GM12872 (cell line): Measurements from ENCODE around the gene PLCB3.

Experiments used
- CTCF ChIP-seq: IDR thresholded peaks from 3 replicates; pipeline ENCODE4 v1.5.1; 2011; ENCODE audit warnings: low read depth, mild to moderate bottlenecking, low read length, moderate library complexity; ENCODE audit not compliant: insufficient read depth

PLCB3 gene

DNA sequence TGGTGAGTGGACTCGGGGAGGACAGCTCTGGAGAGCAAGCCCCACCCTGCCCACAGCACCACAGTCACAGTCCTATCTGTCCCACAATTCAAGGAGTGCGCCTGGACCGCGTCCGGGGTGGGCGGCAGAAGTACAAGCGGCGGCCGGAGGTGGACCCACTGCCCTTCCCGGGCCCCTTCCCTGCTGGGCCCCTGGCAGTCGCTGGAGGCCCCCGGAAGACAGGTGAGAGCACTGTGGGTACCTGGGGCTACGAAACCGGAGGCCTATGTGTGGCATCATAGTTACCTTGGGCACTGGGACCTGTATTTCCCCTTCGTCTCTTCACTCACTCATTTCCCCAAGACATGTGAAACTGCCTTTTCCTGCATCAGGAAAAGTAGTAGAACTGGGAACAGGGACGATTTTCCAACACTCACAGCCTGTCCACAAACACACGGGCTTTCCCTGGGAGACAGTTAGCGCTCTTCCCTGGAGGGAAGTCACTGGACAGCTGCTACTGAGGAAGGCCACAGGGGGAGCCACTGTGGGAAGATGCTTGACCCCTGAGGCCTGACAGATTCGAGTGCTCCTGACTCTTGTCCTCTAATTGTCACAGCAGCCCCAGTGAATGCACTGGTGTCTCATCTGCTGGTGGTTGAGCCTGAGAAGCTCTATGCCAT lies 62.9 kb downstream of the PLCB3 start:
- TF ChIP-seq CTCF, result peak; percentile 30; the same call in 1 of the 3 replicates

GRCh38 chr11:64314805-64315561 lies 63.7 kb downstream of the PLCB3 start:
- TF ChIP-seq CTCF, result no peak

GRCh38 chr11:64316672-64317324 lies 65.5 kb downstream of the PLCB3 start:
- peak; percentile 35 for TF ChIP-seq CTCF

GRCh38 chr11:64317325-64317960 lies 66.1 kb downstream of the PLCB3 start, which contains the start of gene TRMT112:
Gene TRMT112, minus strand, starts transcription at chr11:64317559. Its CDS starts 33 bp downstream, at chr11:64317526.
- no peak for TF ChIP-seq CTCF

- peak; percentile 47 for TF ChIP-seq CTCF
These were observed 66.8 kb downstream of the PLCB3 start, which contains the start of gene PRDX5 for GRCh38 chr11:64317961-64318765. Gene PRDX5, plus strand, starts transcription at chr11:64318121. Its CDS starts 95 bp downstream, at chr11:64318216.
